Smooth muscle cell (in vitro differentiated cells): ENCODE data around the gene ACOX1. TPM values are rescaled to one million over a fixed set of nuclear protein-coding genes. Genes with fewer than 3 reads are reported as not detected.

Experiments
- DNase-seq: peaks from one replicate; lab custom pipeline; 2025; ENCODE audit not compliant: unreplicated experiment; lab: John Stamatoyannopoulos, UW
- H2AFZ ChIP-seq: fragments of 200-600 bp; sonication (generic); 2 replicates; pipeline ENCODE4 v1.6.0; 2016; ENCODE audit warnings: antibody characterized with exemption, low read depth, mild to moderate bottlenecking
- H3F3A ChIP-seq: fragments of 200-600 bp; sonication (generic); 2 replicates; pipeline ENCODE4 v1.6.0; 2017; ENCODE audit warnings: antibody characterized with exemption, low read depth
- H3K27ac ChIP-seq: fragments of 200-600 bp; sonication (generic); 2 replicates; pipeline ENCODE4 v1.5.1; 2016; ENCODE audit warnings: low read depth, mild to moderate bottlenecking
- H3K27me3 ChIP-seq: fragments of 200-600 bp; sonication (generic); 2 replicates; pipeline ENCODE4 v1.6.1; 2016; ENCODE audit warnings: low read depth, mild to moderate bottlenecking
- H3K36me3 ChIP-seq: fragments of 200-600 bp; sonication (generic); 2 replicates; pipeline ENCODE4 v1.5.1; 2016; ENCODE audit warnings: low read depth
- H3K4me1 ChIP-seq: fragments of 200-600 bp; sonication (generic); 2 replicates; pipeline ENCODE4 v1.5.1; 2016; ENCODE audit warnings: low read depth
- H3K4me2 ChIP-seq: fragments of 200-600 bp; sonication (generic); 2 replicates; pipeline ENCODE4 v1.6.0; 2016; ENCODE audit warnings: mild to moderate bottlenecking
- H3K4me3 ChIP-seq: fragments of 200-600 bp; sonication (generic); 2 replicates; pipeline ENCODE4 v1.5.1; 2016; ENCODE audit warnings: mild to moderate bottlenecking
- H3K79me2 ChIP-seq: fragments of 200-600 bp; sonication (generic); 2 replicates; pipeline ENCODE4 v1.6.0; 2016; ENCODE audit warnings: low read depth, mild to moderate bottlenecking
- H3K9ac ChIP-seq: fragments of 200-600 bp; sonication (generic); 2 replicates; pipeline ENCODE4 v1.6.0; 2016; ENCODE audit warnings: low read depth
- H3K9me3 ChIP-seq: fragments of 200-600 bp; sonication (generic); replicated peaks from 2 replicates; pipeline ENCODE4 v1.5.1; 2016; ENCODE audit warnings: low read depth
- H4K20me1 ChIP-seq: fragments of 200-600 bp; sonication (generic); 2 replicates; pipeline ENCODE4 v1.6.0; 2016; ENCODE audit warnings: low read depth
- CTCF ChIP-seq: fragments of 200-600 bp; sonication (generic); IDR thresholded peaks from 2 replicates; pipeline ENCODE4 v1.5.1; 2017; ENCODE audit warnings: borderline replicate concordance, mild to moderate bottlenecking, antibody characterized with exemption; ENCODE audit not compliant: insufficient read depth, poor library complexity, severe bottlenecking
- WGBS: methylation state at CpG from one replicate; pipeline ENCODE4 v1.1.7; 2016; ENCODE audit warnings: low lambda C conversion rate; 5-methylcytosine and 5-hydroxymethylcytosine counted together
- polyA plus RNA-seq: library from polyadenylated mRNA; unstranded; fragments of >200 nt; fragmentation: Nextera tagmentation; extraction: Ambion mirVana; gene quantifications from 2 replicates; pipeline ENCODE4 v1.2.1, GENCODE V29; 2016
- total RNA-seq: library from RNA; depleted of rRNA; stranded (reverse); fragments of >200 nt; gene quantifications from 2 replicates; pipeline ENCODE4 v1.2.3, GENCODE V29; 2014

ACOX1 gene
- total and polyA plus RNA-seq, 2 experiments from 2014 or later: 25.9 to 35.3 TPM

- Histone ChIP-seq H3K36me3 (no peaks in the 10 kb centered on the region), H3K9ac (no peak overlapping the region), H3K27me3 (no peaks in the 10 kb centered on the region), H3K4me1 (no peaks in the 10 kb centered on the region), H3K4me2 (no peak overlapping the region), H2AFZ (no peak overlapping the region), H3K27ac (no peak overlapping the region), H3K4me3 (no peak overlapping the region), H3K9me3 (no peaks in the 10 kb centered on the region), H4K20me1 (no peaks in the 10 kb centered on the region), H3K79me2 (no peaks in the 10 kb centered on the region), H3F3A (no peaks in the 10 kb centered on the region)
- DNase-seq: no peak
- WGBS: 96% methylated on average over 56 of the region's 56 CpGs
- no peak for TF ChIP-seq CTCF
Measured at GRCh38 chr17:76008630-76009425, 29.9 kb upstream of the ACOX1 start.

GRCh38 chr17:76008208-76008607 lies 29.2 kb upstream of the ACOX1 start:
- no peak overlapping the region for H3K9ac ChIP-seq
- H3F3A ChIP-seq: no peaks in the 10 kb centered on the region
- no peaks in the 10 kb centered on the region for H3K36me3 ChIP-seq
- H3K4me2 ChIP-seq: no peak overlapping the region
- H3K4me3 ChIP-seq: no peak overlapping the region
- no peaks in the 10 kb centered on the region for H4K20me1 ChIP-seq
- no peak for DNase-seq
- no peaks in the 10 kb centered on the region for H3K79me2 ChIP-seq
- H3K4me1 ChIP-seq: no peaks in the 10 kb centered on the region
- H3K9me3 ChIP-seq: no peaks in the 10 kb centered on the region
- no peaks in the 10 kb centered on the region for H3K27me3 ChIP-seq
- WGBS: 97% methylated on average over 35 of the region's 36 CpGs
- no peak overlapping the region for H3K27ac ChIP-seq
- no peak overlapping the region for H2AFZ ChIP-seq
- TF ChIP-seq CTCF: no peak

- no peak overlapping the region for H3K27ac ChIP-seq
- WGBS: 93% methylated on average over 16 of the region's 16 CpGs
- H3K27me3 ChIP-seq: no peaks in the 10 kb centered on the region
- H3K4me3 ChIP-seq: no peak overlapping the region
- no peak overlapping the region for H3K9ac ChIP-seq
- H3F3A ChIP-seq: no peaks in the 10 kb centered on the region
- H3K9me3 ChIP-seq: no peaks in the 10 kb centered on the region
- H4K20me1 ChIP-seq: no peaks in the 10 kb centered on the region
- TF ChIP-seq CTCF: no peak
- H3K79me2 ChIP-seq: no peaks in the 10 kb centered on the region
- H3K4me1 ChIP-seq: no peaks in the 10 kb centered on the region
- DNase-seq: no peak
- H3K36me3 ChIP-seq: no peaks in the 10 kb centered on the region
- no peak overlapping the region for H2AFZ ChIP-seq
- H3K4me2 ChIP-seq: no peak overlapping the region
Measured at GRCh38 chr17:76007850-76008165, 28.8 kb upstream of the ACOX1 start.
